ENCODE data around the gene CLCN7. TPM values are rescaled to one million over a fixed set of nuclear protein-coding genes. Genes with fewer than 3 reads are reported as not detected.

Gene CLCN7
- total RNA-seq, 1 donor, result 161 TPM

- Histone ChIP-seq H4K20me1 (ENCODE audit: insufficient read depth, low read length) (no peaks in the 10 kb centered on the region), H3K27ac (ENCODE audit: low read depth, low read length) (no peak overlapping the region), H3K4me1 (ENCODE audit: insufficient read depth, low read length) (no peaks in the 10 kb centered on the region), H2AFZ (ENCODE audit: low read length) (no peak overlapping the region), H3K4me2 (ENCODE audit: insufficient read depth, low read length) (no peak overlapping the region), H3K9me3 (ENCODE audit: low read depth, low read length) (no peaks in the 10 kb centered on the region), H3K27me3 (ENCODE audit: insufficient read depth, low read length) (no peaks in the 10 kb centered on the region), H3K4me3 (ENCODE audit: insufficient read depth, low read length) (no peak overlapping the region), H3K36me3 (ENCODE audit: insufficient read depth, low read length) (no peaks in the 10 kb centered on the region), H3K79me2 (ENCODE audit: insufficient read depth, low read length) (no peaks in the 10 kb centered on the region)
- DNase-seq (ENCODE audit: insufficient read length, low spot score, missing footprints), result no peak
- no peak for TF ChIP-seq CTCF (IDR thresholded peaks at IDR 0.05; ENCODE audit: extremely low read depth, low read depth, low read length)
These were observed 77.0 kb downstream of the CLCN7 start for GRCh38 chr16:1397779-1398178.

GRCh38 chr16:1395444-1396031, 79.3 kb downstream of the CLCN7 start:
- Histone ChIP-seq H3K27ac (ENCODE audit: low read depth, low read length) (no peak overlapping the region), H3K9me3 (ENCODE audit: low read depth, low read length) (no peaks in the 10 kb centered on the region), H3K27me3 (ENCODE audit: insufficient read depth, low read length) (no peaks in the 10 kb centered on the region), H3K4me3 (ENCODE audit: insufficient read depth, low read length) (no peak overlapping the region), H3K4me2 (ENCODE audit: insufficient read depth, low read length) (no peak overlapping the region), H3K4me1 (ENCODE audit: insufficient read depth, low read length) (no peaks in the 10 kb centered on the region), H4K20me1 (ENCODE audit: insufficient read depth, low read length) (no peaks in the 10 kb centered on the region), H3K36me3 (ENCODE audit: insufficient read depth, low read length) (peaks cover 4% of the 10 kb centered on the region), H2AFZ (ENCODE audit: low read length) (no peak overlapping the region), H3K79me2 (ENCODE audit: insufficient read depth, low read length) (no peaks in the 10 kb centered on the region)
- DNase-seq (ENCODE audit: insufficient read length, low spot score, missing footprints), result no peak
- no peak for TF ChIP-seq CTCF (IDR thresholded peaks at IDR 0.05; ENCODE audit: extremely low read depth, low read depth, low read length)

Other genes starting within 250 kb of the CLCN7 start
- not detected in 2 replicates for gene TPSG1, start 249.8 kb downstream of the CLCN7 start, total RNA-seq
- gene TPSB2, start 244.8 kb downstream of the CLCN7 start, total RNA-seq, result not detected in 2 replicates
- not detected in 2 replicates for gene TPSAB1, start 234.3 kb downstream of the CLCN7 start, total RNA-seq
- not detected in 2 replicates for gene TPSD1, start 219.0 kb downstream of the CLCN7 start, total RNA-seq
- 37.1 and 49.2 TPM in 2 replicates for gene UBE2I, start 165.4 kb downstream of the CLCN7 start, total RNA-seq
- under 0.01 and 0.29 TPM in 2 replicates for gene BAIAP3, start 141.4 kb downstream of the CLCN7 start, total RNA-seq
- gene TSR3, start 123.2 kb downstream of the CLCN7 start, total RNA-seq, result 53.6 and 57.8 TPM in 2 replicates
- gene GNPTG, start 123.1 kb downstream of the CLCN7 start, total RNA-seq, result 67.8 and 69.1 TPM in 2 replicates
- 10.1 and 12.7 TPM in 2 replicates for gene UNKL, start 60.3 kb downstream of the CLCN7 start, total RNA-seq
- 7.6 and 8.3 TPM in 2 replicates for gene UQCC4, start 54.3 kb downstream of the CLCN7 start, total RNA-seq
- not detected in 2 replicates for gene PERCC1, start 44.0 kb downstream of the CLCN7 start, total RNA-seq
- gene CCDC154, start 30.5 kb downstream of the CLCN7 start, total RNA-seq, result 0.36 and 0.59 TPM in 2 replicates
- gene PTX4, start 13.9 kb upstream of the CLCN7 start, total RNA-seq, result not detected in 2 replicates
- gene TELO2, start 18.3 kb upstream of the CLCN7 start, total RNA-seq, result 12.4 and 18.1 TPM in 2 replicates
- gene TMEM204, start 58.6 kb upstream of the CLCN7 start, total RNA-seq, result 7.7 and 8.3 TPM in 2 replicates
- gene IFT140, start 137.0 kb upstream of the CLCN7 start, total RNA-seq, result 37.1 and 38.0 TPM in 2 replicates
- gene CRAMP1, start 137.3 kb upstream of the CLCN7 start, total RNA-seq, result 9.7 and 11.2 TPM in 2 replicates
- gene JPT2, start 203.3 kb upstream of the CLCN7 start, total RNA-seq, result 22.8 and 26.2 TPM in 2 replicates
- gene MAPK8IP3, start 231.2 kb upstream of the CLCN7 start, total RNA-seq, result 64.1 and 71.0 TPM in 2 replicates